Type B pancreatic cell (in vitro differentiated cells): ENCODE measurements around the gene A1BG. TPM values are rescaled to one million over a fixed set of nuclear protein-coding genes. Genes with fewer than 3 reads are reported as not detected.
"Not testable (repeated sequence)": the region's sequence is repeated elsewhere in the genome, so short reads cannot be mapped to it uniquely, and the experiment has no call there.

Experiments used
- DNase-seq: peaks from one replicate; pipeline ENCODE4 v3.0.0; 2021; ENCODE audit warnings: mixed read lengths; ENCODE audit not compliant: unreplicated experiment; ENCODE audit errors: extremely low spot score
- H3K27ac Mint-ChIP-seq: 2 replicates; pipeline ENCODE4 v1.8.0; 2021; ENCODE audit warnings: mild to moderate bottlenecking, mixed read lengths
- H3K27me3 Mint-ChIP-seq: 2 replicates; pipeline ENCODE4 v1.8.0; 2021; ENCODE audit warnings: mixed read lengths
- H3K36me3 Mint-ChIP-seq: 2 replicates; pipeline ENCODE4 v1.8.0; 2021; ENCODE audit warnings: mixed read lengths
- H3K4me1 Mint-ChIP-seq: one replicate; pipeline ENCODE4 v1.8.0; 2021; ENCODE audit warnings: mixed read lengths; ENCODE audit not compliant: unreplicated experiment
- H3K4me3 Mint-ChIP-seq: 2 replicates; pipeline ENCODE4 v1.8.0; 2021; ENCODE audit warnings: mild to moderate bottlenecking, mixed read lengths
- H3K9me3 Mint-ChIP-seq: 2 replicates; pipeline ENCODE4 v1.8.0; 2021; ENCODE audit warnings: mixed read lengths
- total RNA-seq: library from RNA; stranded (reverse); gene quantifications from 2 replicates; pipeline ENCODE4 v1.2.1, GENCODE V29; 2021; ENCODE audit warnings: low replicate concordance
- TF ChIP-seq, protein P1 (sequence below): fragments of 200-600 bp; sonication (generic); conservative IDR thresholded peaks from 2 replicates; pipeline ENCODE4 v1.5.0; 2021; ENCODE audit warnings: antibody characterized with exemption, mild to moderate bottlenecking

A1BG gene
- total RNA-seq, 1 donor from 2014 or later, result 11.7 TPM

DNA sequence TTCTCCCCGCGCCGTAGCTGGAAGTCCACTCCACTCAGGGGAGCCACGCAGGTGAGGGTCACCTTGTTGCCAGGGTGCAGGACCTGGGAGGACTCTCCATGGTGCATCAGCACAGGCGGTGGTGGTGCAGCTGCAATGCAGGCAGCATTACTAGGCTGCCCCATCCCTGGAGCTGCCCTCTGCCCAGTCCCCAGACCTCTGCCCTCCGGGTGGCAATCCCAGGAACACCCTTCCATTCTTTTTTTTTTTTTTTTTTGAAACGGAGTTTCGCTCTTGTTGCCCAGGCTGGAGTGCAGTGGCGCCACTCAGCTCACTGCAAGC, 1.8 kb downstream of the A1BG start:
- Mint-ChIP-seq H3K27ac (no peak overlapping the region), H3K4me1 (peaks cover 4% of the 10 kb centered on the region), H3K9me3 (no peaks in the 10 kb centered on the region), H3K27me3 (peaks cover 16% of the 10 kb centered on the region), H3K4me3 (no peak overlapping the region), H3K36me3 (no peaks in the 10 kb centered on the region)
- TF ChIP-seq, protein P1, sequence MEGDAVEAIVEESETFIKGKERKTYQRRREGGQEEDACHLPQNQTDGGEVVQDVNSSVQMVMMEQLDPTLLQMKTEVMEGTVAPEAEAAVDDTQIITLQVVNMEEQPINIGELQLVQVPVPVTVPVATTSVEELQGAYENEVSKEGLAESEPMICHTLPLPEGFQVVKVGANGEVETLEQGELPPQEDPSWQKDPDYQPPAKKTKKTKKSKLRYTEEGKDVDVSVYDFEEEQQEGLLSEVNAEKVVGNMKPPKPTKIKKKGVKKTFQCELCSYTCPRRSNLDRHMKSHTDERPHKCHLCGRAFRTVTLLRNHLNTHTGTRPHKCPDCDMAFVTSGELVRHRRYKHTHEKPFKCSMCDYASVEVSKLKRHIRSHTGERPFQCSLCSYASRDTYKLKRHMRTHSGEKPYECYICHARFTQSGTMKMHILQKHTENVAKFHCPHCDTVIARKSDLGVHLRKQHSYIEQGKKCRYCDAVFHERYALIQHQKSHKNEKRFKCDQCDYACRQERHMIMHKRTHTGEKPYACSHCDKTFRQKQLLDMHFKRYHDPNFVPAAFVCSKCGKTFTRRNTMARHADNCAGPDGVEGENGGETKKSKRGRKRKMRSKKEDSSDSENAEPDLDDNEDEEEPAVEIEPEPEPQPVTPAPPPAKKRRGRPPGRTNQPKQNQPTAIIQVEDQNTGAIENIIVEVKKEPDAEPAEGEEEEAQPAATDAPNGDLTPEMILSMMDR, result no peak
- no peak for DNase-seq

DNA sequence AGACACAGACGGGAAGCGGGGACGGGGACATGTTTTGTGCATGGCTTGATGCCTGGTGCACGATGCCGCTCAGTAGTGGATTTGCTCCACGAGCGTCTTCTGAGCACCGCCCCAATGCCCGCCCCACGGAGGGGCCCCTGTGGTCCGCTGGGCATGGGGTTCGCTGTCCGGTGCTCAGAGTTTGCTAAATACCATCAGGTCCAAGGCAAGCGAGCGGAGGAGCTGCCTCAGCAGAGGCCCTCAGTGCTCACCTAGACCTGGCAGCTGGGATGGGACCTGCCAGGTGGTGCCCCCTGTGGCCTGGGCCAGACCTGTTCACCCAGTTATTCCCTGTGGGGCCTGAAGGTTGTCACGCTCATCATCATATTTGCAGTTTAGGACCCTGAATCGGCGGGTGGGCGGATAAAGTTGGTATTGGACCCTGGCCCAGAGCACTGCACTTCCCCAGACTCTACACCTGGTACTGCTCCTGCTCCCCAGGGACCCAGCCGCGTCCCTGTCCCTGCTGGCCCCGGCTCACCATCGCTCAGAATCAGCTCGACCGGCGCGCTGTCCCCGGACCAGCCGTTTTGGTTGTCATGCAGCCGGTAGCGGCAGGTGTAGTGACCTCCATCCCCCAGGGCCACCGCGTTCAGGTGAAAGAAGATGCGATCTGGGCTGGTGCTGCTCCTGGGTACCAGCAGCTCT, 2.3 kb downstream of the A1BG start:
- Mint-ChIP-seq H3K4me1 (peaks cover 4% of the 10 kb centered on the region), H3K9me3 (no peaks in the 10 kb centered on the region), H3K27ac (no peak overlapping the region), H3K36me3 (no peaks in the 10 kb centered on the region), H3K4me3 (no peak overlapping the region), H3K27me3 (peaks cover 22% of the 10 kb centered on the region)
- DNase-seq, result no peak
- TF ChIP-seq, protein P1, result no peak

DNA sequence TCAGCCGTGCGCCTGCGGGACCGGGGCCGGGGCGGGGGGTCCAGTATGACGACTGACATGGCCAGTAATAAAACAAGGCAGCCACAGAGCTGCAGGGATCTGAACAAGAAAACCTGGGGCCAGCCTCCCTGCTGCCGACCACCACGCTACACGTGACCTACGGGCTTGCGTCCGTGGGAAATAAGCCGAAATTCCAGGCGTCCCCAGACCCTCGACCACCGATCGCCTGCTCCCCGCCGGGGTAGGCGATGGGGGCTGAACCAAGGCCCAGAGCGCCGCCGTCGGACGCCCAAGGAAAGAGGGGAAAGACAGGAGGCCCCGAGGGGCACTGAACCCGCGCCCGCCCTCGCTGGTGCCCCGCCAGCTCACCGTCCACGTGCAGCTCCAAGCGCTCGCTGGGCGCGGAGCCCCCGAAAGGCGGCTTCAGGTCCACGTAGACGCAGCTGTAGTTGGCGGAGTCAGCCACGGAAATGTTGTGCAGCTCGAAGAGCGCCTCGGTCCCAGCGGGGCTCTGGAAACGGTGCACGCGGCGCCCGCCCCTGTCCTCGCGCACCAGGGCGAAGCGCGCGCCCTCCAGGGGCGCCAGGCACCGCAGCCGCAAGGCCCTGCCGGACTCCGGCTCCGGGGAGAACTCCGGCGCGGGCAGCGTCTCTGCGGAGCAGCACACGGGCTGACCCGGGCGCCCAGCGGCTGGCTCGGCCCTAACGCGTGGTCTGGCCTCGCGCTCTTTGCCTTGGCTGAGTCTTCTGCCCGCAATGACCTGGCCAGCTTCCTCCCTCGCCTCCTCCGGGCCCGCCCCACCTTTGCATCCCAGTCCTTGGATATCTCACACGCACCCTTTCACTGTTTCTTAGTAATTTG, 3.1 kb downstream of the A1BG start:
- TF ChIP-seq, protein P1, result no peak
- Mint-ChIP-seq H3K4me1 (peaks cover 4% of the 10 kb centered on the region), H3K27me3 (peaks cover 29% of the 10 kb centered on the region), H3K4me3 (no peak overlapping the region), H3K27ac (no peak overlapping the region), H3K9me3 (no peaks in the 10 kb centered on the region), H3K36me3 (peaks cover 4% of the 10 kb centered on the region)
- DNase-seq, result no peak

DNA sequence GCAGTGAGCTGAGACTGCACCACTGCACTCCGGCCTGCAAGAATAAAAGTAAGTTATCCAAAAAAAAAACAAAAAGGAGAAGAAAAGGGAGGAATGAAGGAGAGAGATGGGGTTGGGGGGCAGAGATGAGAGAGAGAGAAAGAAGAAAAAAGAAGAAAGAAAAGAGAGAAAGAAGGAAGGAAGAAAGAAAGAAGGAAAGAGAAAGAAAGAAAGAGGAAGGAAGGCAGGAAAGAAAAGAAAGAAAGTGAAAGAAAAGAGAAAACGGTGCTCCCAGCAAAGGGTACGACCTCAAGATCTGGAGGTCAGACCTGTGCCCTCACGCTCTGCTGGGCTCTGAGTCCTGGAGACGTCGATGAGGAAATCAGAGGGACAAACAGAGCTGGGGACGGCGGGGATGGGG, 3.7 kb downstream of the A1BG start:
- Mint-ChIP-seq H3K4me3 (no peak overlapping the region), H3K36me3 (peaks cover 4% of the 10 kb centered on the region), H3K4me1 (peaks cover 4% of the 10 kb centered on the region), H3K9me3 (no peaks in the 10 kb centered on the region), H3K27me3 (peaks cover 33% of the 10 kb centered on the region), H3K27ac (no peak overlapping the region)
- DNase-seq, result no peak
- TF ChIP-seq, protein P1, result no peak

DNA sequence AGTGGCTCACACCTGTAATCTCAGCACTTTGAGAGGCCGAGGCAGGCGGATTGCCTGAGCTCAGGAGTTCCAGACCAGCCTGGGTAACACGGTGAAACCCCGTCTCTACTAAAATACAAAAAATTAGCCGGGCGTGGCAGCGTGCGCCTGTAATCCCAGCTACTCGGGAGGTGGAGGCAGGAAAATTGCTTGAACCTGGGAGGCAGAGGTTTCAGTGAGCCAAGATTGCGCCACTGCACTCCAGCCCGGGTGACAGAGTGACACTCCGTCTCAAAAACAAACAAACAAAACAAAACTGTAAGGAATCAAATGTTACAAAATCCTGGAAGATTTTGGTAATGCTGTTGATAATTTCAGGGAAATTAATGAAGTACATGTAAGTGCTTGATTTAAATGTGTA, 5.2 kb downstream of the A1BG start:
- not testable (repeated sequence) for H3K9me3 Mint-ChIP-seq, H3K4me1 Mint-ChIP-seq, DNase-seq, H3K27ac Mint-ChIP-seq, H3K36me3 Mint-ChIP-seq
- H3K4me3 Mint-ChIP-seq, result peak overlapping the region; percentile 93
- peaks cover 33% of the 10 kb centered on the region for H3K27me3 Mint-ChIP-seq
